ENCODE data around the gene RIN3. TPM values are rescaled to one million over a fixed set of nuclear protein-coding genes. Genes with fewer than 3 reads are reported as not detected.
"Not testable (repeated sequence)": the region's sequence is repeated elsewhere in the genome, so short reads cannot be mapped to it uniquely, and the experiment has no call there.

The RIN3 gene
- total RNA-seq, 1 donor: 48.8 TPM

DNA sequence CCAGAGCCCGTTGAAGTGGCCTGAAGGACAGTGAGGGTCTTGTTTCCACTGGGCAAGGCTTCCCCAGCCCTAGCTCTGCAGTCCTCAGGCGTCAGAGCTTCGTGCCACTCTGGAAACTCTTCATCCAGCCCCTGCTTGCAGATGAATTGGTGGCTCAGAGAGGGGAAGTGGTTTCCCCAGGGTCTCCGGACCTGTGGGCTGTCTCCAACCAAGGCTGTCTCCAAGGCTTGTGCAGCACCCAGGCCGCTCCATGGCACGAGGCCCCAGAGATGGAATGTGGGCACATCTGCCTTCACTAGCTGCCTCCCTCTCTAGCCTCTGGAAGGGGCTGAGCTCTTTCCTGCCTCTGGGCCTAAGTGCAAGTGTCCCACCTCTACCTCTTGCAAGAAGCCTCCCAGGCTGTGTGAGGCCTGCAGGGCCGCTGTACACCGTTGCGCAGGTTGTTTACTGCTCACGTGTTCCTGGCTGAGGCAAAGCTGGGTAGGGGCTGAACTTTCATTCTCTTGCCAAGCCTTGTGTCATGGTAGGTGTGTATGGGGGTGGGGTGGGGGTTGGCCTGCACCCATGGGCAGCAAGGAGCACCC lies 11.1 kb downstream of the RIN3 start:
- peaks cover 67% of the 10 kb centered on the region for H3K4me1 ChIP-seq (ENCODE audit: insufficient read depth, low read length)
- no peaks in the 10 kb centered on the region for H3K9me3 ChIP-seq (ENCODE audit: low read depth, low read length)
- H3K4me3 ChIP-seq (ENCODE audit: low read length): no peak overlapping the region
- no peaks in the 10 kb centered on the region for H3K27me3 ChIP-seq (ENCODE audit: insufficient read depth, low read length)

DNA sequence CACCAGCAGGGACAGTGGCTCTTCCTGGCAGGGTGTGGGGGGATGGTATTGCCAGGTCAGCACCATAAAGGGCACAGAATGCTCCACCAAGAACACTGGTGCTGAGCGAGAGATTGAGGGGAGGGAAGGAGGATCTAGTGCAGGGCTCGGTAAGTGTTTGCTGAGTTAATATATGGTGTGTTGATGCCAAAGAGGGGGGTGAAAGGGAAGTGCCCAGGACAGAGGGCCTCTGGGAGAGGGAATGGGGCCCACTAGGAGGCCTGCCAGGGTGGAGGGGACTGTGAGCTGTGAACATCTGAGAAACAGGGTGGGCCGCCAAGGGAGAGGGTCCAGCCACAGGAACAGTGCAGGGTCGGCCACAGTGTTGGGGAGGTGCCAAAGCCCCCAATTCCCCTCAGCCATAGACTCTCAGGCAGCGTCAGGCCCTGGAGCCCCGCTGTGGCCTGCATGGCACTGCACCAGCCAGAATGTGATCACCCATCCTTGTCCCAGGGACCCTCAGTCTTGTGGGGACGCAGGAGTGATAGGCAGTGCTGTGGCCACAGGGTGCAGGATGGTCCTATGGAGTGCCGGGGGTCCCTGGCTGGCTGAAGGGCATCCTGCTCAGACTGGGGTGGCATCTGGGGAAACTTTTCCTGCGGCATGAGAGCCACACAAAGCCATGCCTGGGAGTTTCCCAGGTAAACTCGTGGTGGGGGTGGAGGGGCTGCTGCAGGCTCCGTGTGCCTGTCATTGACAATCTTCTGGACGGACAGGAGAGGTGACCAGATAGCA lies 11.9 kb downstream of the RIN3 start:
- H3K4me1 ChIP-seq (ENCODE audit: insufficient read depth, low read length): peaks cover 67% of the 10 kb centered on the region
- no peaks in the 10 kb centered on the region for H3K27me3 ChIP-seq (ENCODE audit: insufficient read depth, low read length)
- no peak overlapping the region for H3K4me3 ChIP-seq (ENCODE audit: low read length)
- H3K9me3 ChIP-seq (ENCODE audit: low read depth, low read length): no peaks in the 10 kb centered on the region

DNA sequence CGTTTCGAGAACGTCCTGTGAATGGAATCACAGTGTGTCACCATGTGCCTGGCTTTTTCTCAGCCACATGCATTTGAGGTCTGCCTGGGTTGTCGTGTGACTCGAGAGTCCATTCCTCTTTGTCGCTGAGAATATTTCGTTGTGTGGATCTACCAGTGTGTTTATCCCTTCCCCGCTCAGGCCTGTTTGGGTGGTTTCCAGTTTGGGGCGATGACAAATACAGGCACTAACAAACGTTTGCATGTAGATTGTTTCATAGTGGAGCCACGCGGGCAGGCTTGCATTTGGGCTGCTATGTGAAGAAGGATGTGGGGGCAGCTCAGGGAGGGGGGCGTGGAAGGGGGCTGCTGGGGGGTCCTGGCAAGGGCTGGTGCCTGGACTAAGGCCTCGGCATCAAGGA lies 14.1 kb downstream of the RIN3 start:
- Histone ChIP-seq H3K4me3 (ENCODE audit: low read length) (no peak overlapping the region), H3K27me3 (ENCODE audit: insufficient read depth, low read length) (no peaks in the 10 kb centered on the region), H3K9me3 (ENCODE audit: low read depth, low read length) (no peaks in the 10 kb centered on the region), H3K4me1 (ENCODE audit: insufficient read depth, low read length) (peaks cover 71% of the 10 kb centered on the region)

DNA sequence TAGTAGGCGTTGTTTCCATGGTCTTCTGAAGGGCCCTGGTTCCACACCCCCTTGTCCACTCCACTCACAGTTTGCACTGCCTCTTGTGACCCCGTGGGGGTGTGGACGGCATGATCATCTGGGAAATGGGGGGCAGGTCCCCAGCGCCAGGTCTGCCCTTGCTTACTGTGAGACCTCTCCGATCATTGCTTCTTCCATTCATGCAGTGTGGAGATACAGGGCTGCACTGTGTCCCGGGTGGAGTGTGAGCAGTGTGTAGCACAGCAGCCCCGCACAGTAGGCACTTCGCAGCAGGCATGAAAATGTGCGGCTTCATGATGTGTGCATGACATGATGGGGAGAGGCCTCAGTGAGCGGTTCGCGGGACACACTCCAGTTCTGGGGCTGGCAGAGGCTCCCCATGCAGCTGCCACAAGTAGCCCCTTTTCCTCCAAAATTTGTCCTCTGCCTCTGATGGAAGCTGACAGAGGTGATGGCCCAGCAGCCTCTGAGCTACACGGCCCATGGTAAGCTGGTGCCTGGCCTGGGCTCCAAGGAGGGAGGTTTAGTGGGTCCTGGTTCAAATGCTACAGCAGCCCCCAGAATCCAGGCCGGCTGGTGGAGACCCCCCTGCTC lies 15.0 kb downstream of the RIN3 start:
- Histone ChIP-seq H3K9me3 (ENCODE audit: low read depth, low read length) (no peaks in the 10 kb centered on the region), H3K4me1 (ENCODE audit: insufficient read depth, low read length) (peaks cover 67% of the 10 kb centered on the region), H3K4me3 (ENCODE audit: low read length) (no peak overlapping the region), H3K27me3 (ENCODE audit: insufficient read depth, low read length) (no peaks in the 10 kb centered on the region)

DNA sequence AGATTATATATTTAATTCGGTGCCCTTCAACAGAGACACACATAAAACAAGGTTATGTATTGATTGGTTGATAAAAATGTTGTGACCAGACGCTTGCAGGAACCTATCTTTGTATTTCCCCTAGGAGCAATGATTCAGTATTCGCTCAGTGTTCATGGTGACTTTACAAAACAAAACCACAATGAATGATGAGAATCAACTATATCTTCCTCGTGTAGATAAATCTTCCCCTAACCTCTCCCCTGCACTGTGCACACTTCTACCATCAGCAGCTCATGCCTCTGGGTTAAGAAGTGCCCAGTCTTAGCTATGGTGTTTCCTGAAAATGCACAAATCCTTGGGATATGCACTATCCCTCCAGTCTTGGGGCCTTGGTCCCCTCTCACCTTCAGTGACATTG lies 16.3 kb downstream of the RIN3 start:
- H3K4me1 ChIP-seq (ENCODE audit: insufficient read depth, low read length): peaks cover 58% of the 10 kb centered on the region
- H3K4me3 ChIP-seq (ENCODE audit: low read length): no peak overlapping the region
- no peaks in the 10 kb centered on the region for H3K27me3 ChIP-seq (ENCODE audit: insufficient read depth, low read length)
- no peaks in the 10 kb centered on the region for H3K9me3 ChIP-seq (ENCODE audit: low read depth, low read length)

DNA sequence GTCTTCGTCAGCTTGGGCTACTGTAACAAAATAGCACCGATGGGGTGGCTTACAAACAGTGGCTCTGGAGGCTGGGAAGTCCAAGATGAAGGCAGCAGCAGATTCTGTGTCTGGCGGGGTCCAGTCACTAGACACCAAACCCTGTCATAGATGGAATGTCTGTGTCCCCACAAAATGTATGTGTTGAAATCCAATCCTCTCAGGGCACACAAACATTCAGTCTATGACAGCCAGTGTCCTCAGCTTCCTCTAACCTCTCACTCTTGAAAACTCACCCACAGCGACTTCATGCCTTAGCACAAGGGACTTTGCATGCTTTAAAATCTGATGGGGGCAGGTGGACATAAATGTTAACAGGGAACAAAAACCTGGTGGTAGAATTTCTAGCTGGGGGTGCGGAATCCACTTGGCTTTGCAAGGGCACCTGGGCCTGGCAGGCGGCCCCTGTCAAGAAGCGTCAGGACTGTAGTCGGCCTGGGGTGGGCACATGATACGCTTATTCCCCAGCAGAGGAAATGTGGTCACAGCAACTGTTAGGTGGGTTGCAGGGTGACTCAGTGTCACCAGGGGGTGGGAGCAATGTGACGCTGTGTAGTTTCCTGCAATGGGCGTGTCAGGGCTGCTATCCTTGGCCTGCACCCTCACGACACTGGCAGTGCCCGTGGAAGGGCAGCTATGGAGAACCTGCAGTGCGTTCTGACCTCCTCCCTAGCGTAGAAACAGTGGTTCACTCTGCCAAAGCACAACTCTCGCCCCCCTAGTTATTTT lies 17.7 kb downstream of the RIN3 start:
- Histone ChIP-seq H3K4me3 (ENCODE audit: low read length) (no peak overlapping the region), H3K4me1 (ENCODE audit: insufficient read depth, low read length) (peaks cover 57% of the 10 kb centered on the region), H3K27me3 (ENCODE audit: insufficient read depth, low read length) (no peaks in the 10 kb centered on the region), H3K9me3 (ENCODE audit: low read depth, low read length) (no peaks in the 10 kb centered on the region)

DNA sequence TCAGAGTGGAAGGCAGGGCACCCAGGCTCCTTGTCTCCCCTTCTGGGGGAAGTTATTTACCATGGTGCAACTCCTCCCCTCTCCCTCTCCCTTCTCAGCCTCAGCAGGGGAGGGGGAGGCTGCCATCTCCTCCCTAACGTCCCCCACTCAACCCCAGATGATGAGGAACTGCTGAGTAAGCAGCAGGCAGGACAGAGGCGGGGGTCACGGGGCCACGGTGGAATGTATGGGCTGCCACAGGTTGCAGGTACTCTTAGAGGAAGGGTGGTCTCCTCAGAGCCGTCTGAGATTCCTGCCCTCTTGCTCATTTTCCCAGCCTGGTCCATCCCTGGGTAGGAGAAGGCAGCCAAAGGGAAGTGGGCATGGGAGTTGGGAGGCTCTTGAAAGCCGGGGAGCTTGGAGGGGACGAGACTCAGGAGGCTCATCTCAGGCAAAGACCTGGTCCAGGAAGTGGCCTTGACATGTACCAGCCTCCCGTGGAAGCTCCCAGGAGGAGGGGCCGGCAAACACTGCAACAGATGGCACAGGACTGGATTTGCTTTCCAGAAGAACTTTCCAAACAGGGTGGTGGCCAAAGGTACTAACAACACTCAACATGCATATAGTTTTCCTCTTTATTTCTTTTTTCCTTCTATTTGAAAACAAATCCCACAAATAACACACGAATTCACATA lies 19.0 kb downstream of the RIN3 start:
- peaks cover 58% of the 10 kb centered on the region for H3K4me1 ChIP-seq (ENCODE audit: insufficient read depth, low read length)
- H3K4me3 ChIP-seq (ENCODE audit: low read length): no peak overlapping the region
- H3K27me3 ChIP-seq (ENCODE audit: insufficient read depth, low read length): no peaks in the 10 kb centered on the region
- no peaks in the 10 kb centered on the region for H3K9me3 ChIP-seq (ENCODE audit: low read depth, low read length)

DNA sequence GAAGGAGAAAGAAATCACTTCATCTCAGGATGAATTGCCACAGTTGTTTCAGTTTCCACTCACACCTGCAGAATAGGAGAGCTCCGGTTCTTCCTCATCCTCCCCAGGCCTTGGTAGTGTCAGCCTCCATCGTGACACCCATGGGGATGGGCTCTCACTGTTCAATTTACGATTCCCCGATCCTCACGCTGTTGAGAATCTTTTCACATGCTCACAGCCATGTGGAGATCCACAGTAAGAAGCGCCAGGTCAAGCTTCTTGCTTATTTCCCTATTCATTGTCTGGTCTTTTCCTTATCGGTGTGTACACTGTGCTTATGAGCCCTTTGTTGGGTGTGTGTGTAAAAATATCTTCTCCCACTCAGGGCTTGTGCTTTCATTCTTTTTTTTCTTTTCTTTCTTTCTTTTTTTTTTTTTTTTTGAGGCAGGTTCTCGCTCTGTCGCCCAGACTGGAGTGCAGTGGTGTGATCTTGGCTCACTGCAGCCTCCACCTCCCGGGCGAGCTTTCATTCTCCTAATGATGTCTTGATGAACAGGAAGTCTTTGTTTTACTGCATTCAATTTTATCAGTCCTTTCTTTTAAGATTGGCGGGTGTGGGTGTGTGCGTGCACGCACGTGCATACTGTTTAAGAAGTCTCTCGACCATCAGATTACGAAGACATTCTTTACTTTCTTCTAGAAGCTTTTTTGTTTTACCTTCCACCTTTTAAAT lies 21.5 kb downstream of the RIN3 start:
- no peak overlapping the region for H3K4me3 ChIP-seq (ENCODE audit: low read length)
- no peaks in the 10 kb centered on the region for H3K9me3 ChIP-seq (ENCODE audit: low read depth, low read length)
- peaks cover 65% of the 10 kb centered on the region for H3K4me1 ChIP-seq (ENCODE audit: insufficient read depth, low read length)
- H3K27me3 ChIP-seq (ENCODE audit: insufficient read depth, low read length): no peaks in the 10 kb centered on the region

DNA sequence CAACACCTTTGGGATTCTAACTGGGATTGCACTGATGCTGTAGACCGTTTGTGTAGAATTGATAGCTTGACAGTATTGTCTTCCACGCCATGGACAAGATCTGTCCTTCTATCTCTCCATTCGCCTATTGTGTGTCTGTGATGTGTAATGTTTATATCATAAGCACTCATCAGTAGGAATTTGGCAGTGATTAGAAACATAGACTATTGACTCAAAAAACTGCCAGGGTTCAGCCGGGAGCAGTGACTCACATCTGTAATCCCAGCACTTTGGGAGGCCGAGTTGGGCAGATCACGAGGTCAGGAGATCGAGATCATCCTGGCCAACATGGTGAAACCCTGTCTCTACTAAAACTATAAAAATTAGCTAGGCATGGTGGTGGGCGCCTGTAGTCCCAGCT lies 22.6 kb downstream of the RIN3 start:
- H3K4me3 ChIP-seq (ENCODE audit: low read length); H3K27me3 ChIP-seq (ENCODE audit: insufficient read depth, low read length); H3K9me3 ChIP-seq (ENCODE audit: low read depth, low read length): not testable (repeated sequence)
- H3K4me1 ChIP-seq (ENCODE audit: insufficient read depth, low read length): peaks cover 62% of the 10 kb centered on the region

DNA sequence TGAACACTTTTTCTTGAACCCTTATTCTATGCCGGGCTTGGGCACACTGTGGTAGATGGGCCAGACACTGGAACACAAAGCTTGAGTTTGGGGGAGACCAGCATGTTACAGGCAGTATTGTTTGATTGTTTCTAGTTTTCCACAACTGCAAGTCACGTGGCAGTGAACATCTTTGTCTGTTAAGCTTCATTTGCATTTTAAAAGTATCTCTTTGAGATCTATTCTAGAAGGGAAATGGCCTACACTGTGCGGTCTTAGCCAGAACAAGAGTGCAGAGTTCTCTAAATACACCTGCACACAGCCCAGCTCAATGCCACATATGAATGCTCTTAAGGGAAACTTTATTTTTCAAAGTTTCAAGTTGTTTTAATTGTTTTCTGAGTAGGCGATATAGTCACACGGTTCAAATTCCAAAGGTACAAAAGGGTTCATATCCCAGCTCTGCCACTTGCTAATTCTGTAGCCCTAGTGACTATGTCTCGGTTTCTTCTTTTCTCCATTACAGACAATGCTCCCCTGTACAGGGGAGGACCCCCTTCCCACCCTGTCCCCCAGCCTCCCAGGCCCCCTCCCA lies 24.9 kb downstream of the RIN3 start:
- Histone ChIP-seq H3K4me3 (ENCODE audit: low read length) (no peak overlapping the region), H3K4me1 (ENCODE audit: insufficient read depth, low read length) (peaks cover 50% of the 10 kb centered on the region), H3K9me3 (ENCODE audit: low read depth, low read length) (no peaks in the 10 kb centered on the region), H3K27me3 (ENCODE audit: insufficient read depth, low read length) (no peaks in the 10 kb centered on the region)

DNA sequence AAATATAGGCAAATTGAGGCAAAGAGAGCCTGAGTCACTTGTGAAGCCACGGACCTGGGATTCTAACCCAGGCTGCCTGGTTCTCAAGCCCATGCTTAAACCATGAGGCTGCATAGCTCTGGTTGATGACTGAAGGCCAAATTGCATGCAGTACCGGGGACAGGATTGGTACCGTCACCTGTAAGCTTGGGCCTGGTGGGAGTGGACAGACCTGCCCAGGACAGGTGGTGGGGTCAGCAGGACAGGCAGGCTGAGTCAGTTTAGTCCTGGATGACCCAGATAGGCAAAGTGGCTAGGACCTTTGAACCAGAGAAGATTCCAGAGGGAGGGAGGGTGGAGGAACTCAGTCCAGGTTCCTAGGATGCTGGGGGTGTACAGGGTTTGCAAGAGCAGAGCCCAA lies 25.8 kb downstream of the RIN3 start:
- Histone ChIP-seq H3K9me3 (ENCODE audit: low read depth, low read length) (no peaks in the 10 kb centered on the region), H3K4me3 (ENCODE audit: low read length) (no peak overlapping the region), H3K4me1 (ENCODE audit: insufficient read depth, low read length) (peaks cover 50% of the 10 kb centered on the region), H3K27me3 (ENCODE audit: insufficient read depth, low read length) (no peaks in the 10 kb centered on the region)

DNA sequence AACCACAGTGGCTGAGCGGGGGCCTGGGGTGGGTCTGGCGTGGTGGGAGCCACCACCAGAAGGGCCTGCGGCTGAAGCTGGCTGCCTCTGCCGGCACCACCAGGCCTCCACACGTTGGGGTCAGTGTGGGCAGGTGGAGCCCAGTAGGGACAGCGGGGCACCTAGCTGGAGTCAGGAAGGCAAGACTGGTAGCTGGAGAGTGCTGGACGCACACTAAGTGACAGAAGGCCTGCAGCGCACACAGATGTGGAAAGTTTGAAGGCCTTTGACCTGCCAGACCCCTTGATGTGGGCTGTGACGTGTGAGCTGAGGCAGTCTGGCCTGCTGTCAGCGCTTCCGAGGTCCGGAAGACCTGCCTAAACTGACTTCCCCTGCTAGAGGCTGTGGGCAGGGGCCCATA lies 26.3 kb downstream of the RIN3 start:
- Histone ChIP-seq H3K27me3 (ENCODE audit: insufficient read depth, low read length) (no peaks in the 10 kb centered on the region), H3K4me1 (ENCODE audit: insufficient read depth, low read length) (peaks cover 46% of the 10 kb centered on the region), H3K9me3 (ENCODE audit: low read depth, low read length) (no peaks in the 10 kb centered on the region), H3K4me3 (ENCODE audit: low read length) (no peak overlapping the region)

DNA sequence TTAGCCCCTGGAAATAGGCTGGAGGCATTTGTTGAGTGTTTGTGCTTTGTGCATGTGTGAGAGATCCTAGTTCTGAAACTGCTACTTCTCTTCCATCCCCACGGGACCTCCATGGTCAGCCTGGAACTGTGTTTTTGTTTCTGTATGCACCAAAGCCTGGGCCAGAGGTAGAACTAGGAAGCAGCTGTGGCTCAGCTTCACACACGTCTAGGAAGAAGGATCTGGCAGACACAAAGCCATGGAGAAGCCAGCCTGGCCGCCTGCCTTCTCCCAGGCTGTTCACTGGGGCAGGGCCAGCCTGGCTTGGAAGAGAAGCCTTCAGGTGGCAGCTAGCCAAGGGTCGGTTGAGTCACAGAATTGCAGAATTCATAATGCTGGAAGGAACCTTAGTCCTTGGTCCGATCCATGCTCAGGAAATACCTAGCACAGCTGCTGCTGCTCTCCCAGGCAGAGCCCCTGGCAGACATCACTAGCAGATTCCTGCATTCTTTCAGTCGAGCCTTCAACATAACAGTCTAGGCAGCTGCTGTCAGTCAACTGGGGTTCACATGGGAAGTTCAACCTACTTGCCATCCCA lies 27.0 kb downstream of the RIN3 start:
- no peaks in the 10 kb centered on the region for H3K27me3 ChIP-seq (ENCODE audit: insufficient read depth, low read length)
- no peaks in the 10 kb centered on the region for H3K9me3 ChIP-seq (ENCODE audit: low read depth, low read length)
- no peak overlapping the region for H3K4me3 ChIP-seq (ENCODE audit: low read length)
- peaks cover 43% of the 10 kb centered on the region for H3K4me1 ChIP-seq (ENCODE audit: insufficient read depth, low read length)
